GM13976 (cell line): ENCODE data around the gene EGF.

Experiments used
- DNase-seq: peaks from one replicate; pipeline ENCODE4 v3.0.0; 2012; ENCODE audit warnings: low spot score
- in situ Hi-C: fragments of 300-500 bp; cut with MboI; formaldehyde crosslinking; loops from one replicate; pipeline ENCODE4 v1.12.0; 2022; ENCODE audit warnings: low sequenced_read_pairs, mixed read lengths, inconsistent platforms; ENCODE audit not compliant: unreplicated experiment
- TF ChIP-seq, protein P1 (sequence below): IDR thresholded peaks from 2 replicates; pipeline ENCODE4 v1.5.1; 2012; ENCODE audit warnings: borderline replicate concordance, mild to moderate bottlenecking; ENCODE audit not compliant: insufficient read depth; ENCODE audit errors: extremely low read depth, missing control alignments, control extremely low read depth

The EGF gene

DNA sequence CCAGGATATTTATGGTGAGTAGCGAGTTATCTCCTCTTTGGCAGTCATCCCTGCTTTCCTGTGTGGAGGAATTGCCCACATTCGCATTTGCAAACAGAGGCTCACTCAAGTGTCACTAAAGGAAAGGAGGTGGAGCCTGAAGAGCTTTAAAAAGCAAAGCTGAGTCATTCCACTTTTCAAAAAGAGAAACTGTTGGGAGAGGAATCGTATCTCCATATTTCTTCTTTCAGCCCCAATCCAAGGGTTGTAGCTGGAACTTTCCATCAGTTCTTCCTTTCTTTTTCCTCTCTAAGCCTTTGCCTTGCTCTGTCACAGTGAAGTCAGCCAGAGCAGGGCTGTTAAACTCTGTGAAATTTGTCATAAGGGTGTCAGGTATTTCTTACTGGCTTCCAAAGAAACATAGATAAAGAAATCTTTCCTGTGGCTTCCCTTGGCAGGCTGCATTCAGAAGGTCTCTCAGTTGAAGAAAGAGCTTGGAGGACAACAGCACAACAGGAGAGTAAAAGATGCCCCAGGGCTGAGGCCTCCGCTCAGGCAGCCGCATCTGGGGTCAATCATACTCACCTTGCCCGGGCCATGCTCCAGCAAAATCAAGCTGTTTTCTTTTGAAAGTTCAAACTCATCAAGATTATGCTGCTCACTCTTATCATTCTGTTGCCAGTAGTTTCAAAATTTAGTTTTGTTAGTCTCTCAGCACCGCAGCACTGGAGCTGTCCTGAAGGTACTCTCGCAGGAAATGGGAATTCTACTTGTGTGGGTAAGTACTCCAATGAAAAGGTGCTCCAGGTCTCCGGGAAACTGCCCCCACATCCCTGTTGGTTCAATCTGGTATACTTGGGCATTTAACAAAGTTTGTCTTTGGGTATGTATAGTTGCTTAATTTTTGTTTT lies at the start of gene EGF:
EGF (plus strand) TSS at position 178 of the 890 bp plus-strand sequence; CDS start at position 631, 453 bp downstream.
- TF ChIP-seq, protein P1, sequence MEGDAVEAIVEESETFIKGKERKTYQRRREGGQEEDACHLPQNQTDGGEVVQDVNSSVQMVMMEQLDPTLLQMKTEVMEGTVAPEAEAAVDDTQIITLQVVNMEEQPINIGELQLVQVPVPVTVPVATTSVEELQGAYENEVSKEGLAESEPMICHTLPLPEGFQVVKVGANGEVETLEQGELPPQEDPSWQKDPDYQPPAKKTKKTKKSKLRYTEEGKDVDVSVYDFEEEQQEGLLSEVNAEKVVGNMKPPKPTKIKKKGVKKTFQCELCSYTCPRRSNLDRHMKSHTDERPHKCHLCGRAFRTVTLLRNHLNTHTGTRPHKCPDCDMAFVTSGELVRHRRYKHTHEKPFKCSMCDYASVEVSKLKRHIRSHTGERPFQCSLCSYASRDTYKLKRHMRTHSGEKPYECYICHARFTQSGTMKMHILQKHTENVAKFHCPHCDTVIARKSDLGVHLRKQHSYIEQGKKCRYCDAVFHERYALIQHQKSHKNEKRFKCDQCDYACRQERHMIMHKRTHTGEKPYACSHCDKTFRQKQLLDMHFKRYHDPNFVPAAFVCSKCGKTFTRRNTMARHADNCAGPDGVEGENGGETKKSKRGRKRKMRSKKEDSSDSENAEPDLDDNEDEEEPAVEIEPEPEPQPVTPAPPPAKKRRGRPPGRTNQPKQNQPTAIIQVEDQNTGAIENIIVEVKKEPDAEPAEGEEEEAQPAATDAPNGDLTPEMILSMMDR = no peak
- no peak for DNase-seq

DNA sequence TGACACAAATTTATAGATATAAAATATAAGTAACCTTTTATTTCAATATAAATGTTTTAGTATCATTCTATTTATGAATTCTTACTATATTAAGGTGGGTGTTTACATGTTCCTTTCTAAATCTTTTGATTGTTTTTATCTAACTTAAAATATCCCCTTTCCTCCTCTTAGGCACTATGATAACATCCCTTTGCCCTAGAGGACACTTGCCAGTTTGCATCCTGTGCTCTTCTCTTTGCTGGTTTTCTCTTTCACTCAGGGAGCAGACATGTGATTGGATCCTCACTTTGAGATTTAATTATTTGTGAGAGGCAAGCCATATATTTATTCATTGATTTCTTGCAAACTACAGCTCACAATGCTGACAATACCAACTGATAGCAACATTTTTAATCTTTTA lies 48.5 kb upstream of the EGF start:
- in situ Hi-C loops = no loop called here
- DNase-seq = no peak
- TF ChIP-seq, protein P1 = no peak

More for the DNA sequence above, at the start of gene EGF:
- in situ Hi-C loops = no loop called here

DNA sequence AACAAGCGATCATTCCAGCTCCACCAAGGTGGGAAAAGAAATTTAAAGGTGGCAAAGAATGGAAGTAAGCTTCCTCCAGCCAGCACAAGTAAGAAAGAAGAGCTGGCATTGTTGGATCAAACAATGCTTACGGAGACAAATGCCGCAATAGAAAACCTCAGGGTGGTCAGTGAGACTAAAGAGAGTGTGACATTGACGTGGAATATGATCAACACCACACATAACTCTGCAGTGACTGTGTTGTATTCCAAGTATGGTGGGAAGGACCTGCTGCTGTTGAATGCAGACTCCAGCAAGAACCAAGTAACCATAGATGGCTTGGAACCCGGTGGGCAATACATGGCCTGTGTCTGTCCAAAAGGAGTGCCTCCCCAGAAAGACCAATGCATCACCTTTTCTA lies 42.6 kb upstream of the EGF start:
- DNase-seq = no peak
- TF ChIP-seq, protein P1 = no peak
- in situ Hi-C loops = no loop called here

DNA sequence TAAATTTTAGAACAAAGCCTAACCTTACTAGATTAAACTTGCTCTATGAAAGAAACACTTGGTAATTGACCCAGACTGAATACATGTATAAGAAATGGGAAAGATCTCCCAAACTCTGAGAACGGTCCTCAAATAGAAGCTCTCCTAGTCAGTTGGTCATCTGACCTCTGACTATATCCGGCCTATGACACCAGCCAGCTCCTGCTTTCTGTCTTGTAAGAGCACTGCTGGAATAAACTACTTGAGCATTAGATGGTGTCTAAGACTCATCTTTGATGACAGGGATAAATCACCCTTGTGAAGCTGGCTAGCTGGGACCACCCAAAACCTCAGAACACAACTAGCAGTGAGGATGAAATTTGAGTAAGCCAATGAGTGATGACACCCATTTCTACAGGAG lies 40.6 kb upstream of the EGF start:
- TF ChIP-seq, protein P1 = no peak
- DNase-seq = no peak
- in situ Hi-C loops = no loop called here

DNA sequence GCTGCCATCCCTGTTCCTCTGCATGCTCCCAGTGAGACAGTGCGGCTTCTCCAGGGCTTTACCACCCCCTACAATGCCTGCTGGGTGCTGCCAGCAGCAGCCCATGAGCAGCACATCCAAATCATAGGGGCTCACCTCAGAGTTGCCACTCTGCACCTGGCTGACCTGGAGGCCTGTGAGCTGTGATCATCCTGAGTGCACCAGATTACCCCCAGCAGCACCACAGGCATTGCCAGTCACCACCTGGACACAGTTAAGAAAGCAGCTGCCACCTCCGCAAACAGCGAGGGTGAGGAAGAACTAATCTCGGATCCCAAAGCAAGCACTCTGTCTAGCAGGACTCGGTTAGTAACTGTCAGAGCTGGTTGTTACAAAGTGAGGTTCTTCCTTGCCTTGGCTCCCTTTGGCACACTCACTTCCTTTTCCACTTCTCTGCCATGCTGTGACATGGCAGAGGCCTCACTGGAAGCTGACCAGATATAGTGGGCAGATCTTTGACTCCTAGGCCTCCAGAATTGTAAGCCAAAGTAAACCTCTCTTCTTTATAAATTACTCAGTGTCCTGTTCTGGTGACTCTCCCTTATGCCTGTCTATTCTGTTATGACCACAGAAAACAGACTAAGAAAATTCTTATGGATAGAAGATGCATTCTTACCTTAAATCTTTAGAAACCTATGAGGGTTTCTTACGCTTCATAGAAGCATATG lies 39.6 kb upstream of the EGF start:
- in situ Hi-C loops = no loop called here
- TF ChIP-seq, protein P1 = no peak
- DNase-seq = no peak

DNA sequence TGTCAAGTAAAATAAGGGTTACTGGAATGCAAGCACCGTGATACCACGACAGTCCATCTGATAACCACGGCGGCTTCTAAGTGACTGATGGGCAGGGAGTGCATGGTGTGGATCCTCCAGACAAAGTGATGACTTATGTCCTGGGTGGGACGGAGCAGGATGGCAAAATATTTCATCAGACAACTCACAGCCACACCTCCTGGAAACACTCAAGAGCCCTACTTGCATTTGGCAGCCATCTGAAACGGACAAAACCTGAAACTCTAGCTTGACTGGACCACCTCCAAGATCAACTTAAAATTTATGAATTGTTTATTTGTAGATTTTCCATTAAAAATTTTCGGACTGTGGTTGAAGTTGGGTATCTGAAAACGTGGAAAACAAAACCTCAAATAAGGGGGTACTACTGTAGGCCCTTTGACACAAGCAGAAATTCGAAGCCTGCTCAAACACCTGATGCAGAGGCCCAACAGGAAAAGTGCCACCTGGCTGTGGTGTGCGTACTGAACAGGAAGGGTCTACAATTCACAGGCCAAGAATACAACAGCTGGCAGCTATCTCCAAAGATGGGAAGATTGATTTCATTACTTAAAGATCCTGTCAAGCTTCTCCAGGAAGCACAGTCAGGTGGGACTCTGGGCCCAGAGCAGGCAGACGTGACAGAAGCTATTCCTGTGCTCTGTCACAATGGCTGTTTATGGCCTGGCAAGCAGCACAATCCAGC lies 38.7 kb upstream of the EGF start:
- DNase-seq = no peak
- TF ChIP-seq, protein P1 = no peak
- in situ Hi-C loops = no loop called here
